ENCODE results near the gene ZNF620.
A peak's percentile ranks its signal among the peaks of the same experiment; 100 is the strongest.
"Not testable (repeated sequence)": the region's sequence is repeated elsewhere in the genome, so short reads cannot be mapped to it uniquely, and the experiment has no call there.

The ZNF620 gene

DNA sequence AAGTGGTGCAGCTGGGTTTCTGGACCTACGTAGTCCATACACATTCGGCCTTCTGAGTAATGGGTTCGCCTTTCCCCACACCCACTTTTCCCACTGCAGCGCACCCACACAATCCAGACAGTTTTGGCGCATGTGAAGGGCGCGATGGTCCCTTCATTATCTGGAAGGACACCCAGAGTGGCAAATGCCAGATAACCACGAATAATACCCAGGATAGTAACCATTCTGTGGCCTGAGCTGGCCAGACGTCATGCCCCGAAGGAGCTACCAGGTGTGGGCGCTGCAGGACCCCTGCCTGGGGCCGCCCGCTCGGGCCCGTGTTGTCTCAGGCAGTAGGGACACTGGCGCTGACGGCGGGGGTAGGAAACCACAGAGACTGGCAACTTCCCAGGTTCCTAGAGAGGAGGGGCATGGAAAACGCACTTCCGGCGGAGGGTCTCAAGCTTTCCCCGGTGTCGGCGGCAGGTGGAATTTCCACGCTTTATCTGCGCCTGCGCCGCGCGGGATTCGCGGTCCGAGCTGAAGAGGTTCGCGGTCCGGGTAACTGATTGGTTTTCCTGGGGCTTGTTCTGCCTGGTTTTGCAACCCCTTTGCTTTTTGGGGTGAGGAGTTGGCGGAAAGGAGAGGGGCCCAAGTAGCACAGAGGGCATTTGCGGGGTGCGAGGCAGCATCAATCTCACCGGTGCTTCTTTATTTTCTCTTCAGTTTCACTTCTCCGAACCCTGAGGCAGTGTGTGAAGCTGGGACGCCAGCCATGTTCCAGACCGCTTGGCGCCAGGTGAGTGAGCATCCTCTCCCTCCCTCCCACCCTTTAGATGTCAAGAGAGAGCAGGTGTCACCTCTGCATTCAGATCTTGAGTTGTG lies at the start of gene ZNF620:
Gene ZNF620, plus strand, starts transcription at position 441 of the 864 bp plus-strand sequence. Its CDS starts 314 bp downstream, at position 755.
- peak; percentile 27 to 37 for DNase-seq

DNA sequence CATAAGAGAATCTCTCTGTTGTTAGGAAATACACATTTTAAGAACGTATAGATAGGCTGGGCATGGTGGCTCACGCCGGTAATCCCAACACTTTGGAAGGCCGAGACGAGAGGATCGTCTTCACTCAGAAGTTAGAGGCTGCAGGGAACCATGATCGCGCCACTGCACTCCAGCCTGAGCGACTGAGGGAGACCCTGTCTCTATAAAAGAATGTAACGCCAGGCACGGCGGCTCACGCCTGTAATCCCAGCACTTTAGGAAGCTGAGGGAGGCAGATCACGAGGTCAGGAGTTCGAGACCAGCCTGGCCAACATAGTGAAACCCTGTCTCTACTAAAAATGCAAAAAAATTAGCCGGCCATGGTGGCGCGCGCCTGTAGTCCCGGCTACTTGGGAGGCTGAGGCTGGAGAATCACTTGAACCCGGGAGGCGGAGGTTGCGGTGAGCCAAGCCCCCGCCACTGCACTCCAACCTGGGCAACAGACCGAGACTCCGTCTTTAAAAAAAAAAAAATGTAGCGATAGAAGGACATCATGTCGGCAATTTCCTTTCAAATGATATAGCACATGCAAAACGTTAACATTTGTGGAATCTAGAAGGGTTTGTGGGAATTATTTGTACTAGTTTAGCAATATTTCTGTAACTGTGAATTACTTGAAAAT lies 49.4 kb upstream of the ZNF620 start:
- DNase-seq, result no peak

DNA sequence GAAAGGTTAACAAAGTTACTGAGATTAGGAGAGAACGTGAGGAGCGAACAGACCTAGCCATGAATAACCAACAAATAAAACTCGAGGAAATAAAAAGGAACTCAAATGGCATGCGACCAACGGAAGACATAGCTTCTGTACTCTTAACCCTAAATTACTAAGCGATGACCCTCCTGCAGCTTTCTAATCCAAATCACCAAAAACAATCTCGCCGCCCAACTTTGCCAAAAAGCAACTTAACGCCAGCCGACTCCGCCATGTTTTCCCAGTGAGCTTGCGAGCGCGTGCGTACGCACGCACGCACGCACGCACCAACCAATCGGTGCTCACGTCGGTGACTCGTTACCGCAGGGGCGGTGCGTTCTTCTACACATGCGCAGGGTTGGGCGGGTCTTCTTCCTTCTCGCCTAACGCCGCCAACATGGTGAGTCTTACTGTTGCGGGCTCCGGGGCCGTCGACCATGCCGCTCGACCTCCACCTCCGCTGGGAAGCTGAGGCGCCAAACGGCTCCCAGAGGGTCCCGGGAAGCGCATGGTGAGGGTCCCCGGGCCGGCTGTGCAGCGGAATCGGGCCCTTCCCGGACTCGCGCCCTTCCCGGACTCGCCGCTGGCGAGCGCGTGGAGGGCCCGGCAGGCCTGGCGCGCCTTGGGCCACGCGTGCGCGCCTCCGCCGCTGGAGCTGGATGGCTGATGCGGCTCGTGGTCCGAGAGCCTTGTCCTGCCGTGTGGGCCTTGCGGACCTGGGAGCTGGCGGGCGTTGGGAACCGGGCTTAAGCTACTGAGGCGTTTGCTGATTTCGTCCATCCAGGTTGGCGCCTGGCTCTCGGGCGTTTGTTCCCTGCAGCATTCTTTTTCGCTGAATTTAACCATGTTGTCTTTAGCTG lies 48.7 kb upstream of the ZNF620 start, which contains the start of gene RPL14:
Gene RPL14, plus strand, starts transcription at position 400 of the 884 bp plus-strand sequence. Its CDS starts 133 bp downstream, at position 533.
- DNase-seq, result peak; percentile 85 to 90

DNA sequence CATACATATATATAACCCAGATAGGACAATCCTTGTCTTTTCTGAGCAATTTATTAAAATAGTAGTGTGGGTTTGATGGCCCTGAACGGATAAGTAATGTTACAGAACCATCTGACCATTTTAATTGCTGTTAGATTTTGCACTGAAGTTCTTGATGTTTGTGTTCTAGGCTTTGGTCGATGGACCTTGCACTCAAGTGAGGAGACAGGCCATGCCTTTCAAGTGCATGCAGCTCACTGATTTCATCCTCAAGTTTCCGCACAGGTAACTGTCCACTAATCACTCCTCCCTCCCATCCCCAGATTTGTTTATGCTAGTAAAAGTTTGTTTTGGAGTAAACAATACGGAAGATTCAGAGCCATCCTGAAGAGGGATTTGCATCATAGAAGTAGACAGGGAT lies 47.4 kb upstream of the ZNF620 start:
- DNase-seq, result no peak

DNA sequence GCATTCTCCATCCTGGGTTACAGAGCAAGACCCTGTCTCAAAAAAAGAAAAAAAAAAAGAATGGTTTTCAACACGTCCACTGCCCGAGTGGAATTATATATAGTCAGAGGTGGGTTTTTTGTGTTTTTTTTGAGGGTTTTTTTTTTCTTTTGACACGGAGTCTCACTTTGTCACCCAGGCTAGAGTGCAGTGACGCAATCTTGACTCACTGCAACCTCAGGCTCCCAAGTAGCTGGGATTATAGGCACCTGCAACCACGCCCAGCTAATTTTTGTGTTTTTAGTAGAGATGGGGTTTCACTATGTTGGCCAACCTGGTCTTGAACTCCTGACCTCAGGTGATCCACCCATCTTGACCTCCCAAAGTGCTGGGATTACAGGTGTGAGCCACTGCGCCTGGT lies 45.4 kb upstream of the ZNF620 start:
- DNase-seq, result not testable (repeated sequence)

DNA sequence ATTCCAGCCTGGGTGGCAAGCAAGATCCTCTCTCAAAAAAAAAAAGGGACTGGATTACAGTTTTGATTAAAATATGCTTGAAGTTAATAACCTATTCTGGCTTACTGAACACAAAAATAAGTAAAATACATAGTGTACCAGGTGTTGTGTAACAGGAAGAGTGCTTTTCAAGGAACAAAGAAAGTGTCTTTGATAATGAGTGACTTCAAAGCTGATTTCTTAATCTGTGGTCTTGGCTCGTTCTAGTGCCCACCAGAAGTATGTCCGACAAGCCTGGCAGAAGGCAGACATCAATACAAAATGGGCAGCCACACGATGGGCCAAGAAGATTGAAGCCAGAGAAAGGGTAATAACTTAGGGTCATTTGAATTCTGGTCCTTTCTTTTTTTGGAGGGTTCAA lies 44.7 kb upstream of the ZNF620 start:
- DNase-seq, result no peak

DNA sequence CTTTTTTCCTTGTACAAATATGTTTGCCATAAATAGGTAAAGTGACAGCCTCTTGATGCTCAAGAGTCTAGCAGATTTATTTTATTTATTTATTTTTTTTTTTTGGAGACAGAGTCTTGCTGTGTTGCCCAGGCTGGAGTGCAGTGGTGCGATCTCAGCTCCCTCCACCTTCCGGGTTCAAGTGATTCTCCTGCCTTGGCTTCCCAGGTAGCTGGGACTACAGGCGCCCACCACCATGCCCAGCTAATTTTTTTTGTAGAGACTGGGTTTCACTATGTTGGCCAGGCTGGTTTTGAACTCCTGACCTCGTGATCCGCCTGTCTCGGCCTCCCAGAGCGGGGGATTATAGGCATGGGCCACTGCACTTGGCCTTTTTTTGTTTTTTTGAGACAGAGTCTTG lies 43.0 kb upstream of the ZNF620 start:
- not testable (repeated sequence) for DNase-seq

DNA sequence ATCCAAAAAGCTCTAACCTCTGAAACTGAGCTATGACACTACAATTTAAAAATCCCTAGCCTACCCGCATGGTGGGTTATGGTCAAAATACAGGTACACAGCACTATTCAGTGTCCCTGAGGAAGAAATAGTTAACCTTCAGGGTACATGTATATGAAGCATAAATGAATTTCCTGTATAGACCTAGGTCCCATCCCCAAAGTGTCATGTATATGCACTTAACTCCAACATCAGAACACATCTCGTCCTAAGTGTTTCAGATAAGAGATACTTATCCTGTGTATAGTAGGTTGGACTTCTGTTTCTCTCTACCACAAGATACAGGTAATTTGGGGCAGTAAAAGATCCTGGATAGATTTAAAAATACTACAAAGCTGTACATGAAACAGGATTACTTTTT lies 42.3 kb upstream of the ZNF620 start:
- no peak for DNase-seq

DNA sequence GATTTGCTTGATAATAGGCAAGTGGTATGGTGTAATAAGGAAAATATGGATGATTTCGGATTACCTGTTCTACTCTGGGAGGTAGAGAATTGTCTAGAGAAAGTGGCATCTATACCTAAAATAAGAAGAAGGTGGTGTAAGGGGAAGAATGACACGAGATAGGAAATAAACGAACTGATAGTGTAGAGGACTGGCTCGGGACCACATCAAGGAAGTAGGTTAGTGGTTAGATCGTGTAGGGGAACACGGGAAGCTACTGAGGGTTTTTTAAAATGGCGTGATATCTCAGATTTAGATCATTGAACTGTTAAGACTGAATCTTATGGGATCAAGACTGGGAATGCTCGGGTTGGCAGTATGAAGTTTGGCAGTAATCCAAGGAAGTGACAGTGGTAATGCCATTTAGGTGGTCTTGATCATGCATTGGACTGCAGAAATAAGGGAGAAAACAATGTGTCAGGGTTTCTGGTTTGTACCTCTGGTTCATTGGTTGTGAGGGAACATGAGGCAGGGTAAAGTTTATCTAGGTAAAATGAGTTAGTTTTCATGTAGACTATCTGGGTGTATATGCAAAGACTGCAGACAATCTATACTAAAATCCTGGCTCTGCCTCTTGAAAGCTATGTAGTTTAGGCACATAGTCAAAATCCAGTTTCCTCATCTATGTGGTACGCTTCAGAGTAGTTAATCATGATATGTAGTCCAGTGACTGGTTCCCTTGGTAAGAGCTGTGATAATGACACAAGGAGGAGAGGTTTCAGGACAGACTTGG lies 41.3 kb upstream of the ZNF620 start:
- DNase-seq, result no peak

DNA sequence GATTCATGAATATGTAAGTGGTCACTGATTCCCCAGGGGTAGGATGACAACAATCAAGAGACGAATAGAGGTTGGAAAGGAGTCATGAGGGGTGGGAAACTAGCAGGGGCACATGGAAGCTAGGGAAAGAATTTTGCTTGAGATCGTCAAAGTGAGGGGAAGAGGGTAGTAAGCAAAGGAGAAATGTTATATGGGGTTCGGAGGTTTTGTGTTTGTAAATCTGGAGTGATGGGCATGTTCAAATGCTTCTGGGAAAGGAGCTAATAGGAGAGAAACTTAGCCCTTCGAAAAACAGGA lies 40.8 kb upstream of the ZNF620 start:
- DNase-seq, result no peak

DNA sequence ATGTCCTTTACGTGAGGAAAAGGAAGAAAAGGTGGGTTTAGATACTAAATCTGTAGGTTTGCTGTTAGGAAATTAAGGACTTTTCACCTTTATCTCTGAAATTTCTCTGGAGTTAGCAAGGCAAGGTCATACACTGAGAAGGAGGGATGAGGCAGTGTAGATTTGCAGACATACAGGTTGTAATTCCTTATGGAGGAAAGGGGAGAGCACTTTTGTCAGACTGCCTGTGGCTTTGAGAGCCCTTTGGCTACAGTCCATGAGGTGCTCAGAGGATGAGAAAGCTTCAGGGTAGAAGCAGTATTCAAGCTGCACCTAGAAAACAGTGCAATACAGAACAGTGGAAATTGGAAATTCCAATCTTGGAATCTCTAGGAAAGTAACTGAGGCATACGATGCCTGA lies 40.4 kb upstream of the ZNF620 start:
- no peak for DNase-seq

DNA sequence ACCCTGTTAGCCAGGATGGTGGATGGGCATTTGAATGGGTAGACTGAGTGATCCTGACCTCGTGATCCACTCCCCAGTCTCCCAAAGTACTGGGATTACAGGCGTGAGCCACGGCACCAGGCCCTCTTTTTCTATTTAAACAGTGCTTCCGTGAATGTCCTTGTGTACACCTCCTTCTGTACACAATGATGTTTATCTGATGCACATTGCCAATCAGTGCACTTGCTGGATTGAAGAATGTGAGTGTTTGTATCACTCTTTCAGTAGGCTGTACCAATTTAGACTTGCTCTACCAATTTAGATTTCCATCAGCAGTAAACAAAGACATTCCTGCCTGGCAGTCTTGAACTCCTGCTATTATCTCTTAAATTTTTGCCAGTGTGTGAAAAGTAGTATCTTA lies 37.8 kb upstream of the ZNF620 start:
- no peak for DNase-seq

DNA sequence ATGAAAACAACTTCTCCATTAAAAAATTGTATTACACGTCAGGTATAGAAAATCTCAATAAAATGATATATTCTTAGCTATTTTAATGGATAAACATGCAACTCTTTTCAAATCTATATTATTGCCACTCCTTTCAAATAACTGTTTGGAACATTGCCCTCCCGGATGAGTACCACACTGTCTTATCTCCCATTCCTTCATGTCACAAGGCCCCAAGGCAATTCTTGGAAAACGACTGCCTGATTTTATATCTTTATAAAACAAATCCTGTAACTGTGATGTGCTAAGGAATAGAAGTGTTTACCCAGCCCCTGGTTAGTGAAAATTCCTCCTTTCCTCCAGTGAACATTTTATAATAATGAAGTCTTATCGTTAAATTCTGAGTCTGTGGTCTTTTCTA lies 35.1 kb upstream of the ZNF620 start:
- DNase-seq, result no peak

DNA sequence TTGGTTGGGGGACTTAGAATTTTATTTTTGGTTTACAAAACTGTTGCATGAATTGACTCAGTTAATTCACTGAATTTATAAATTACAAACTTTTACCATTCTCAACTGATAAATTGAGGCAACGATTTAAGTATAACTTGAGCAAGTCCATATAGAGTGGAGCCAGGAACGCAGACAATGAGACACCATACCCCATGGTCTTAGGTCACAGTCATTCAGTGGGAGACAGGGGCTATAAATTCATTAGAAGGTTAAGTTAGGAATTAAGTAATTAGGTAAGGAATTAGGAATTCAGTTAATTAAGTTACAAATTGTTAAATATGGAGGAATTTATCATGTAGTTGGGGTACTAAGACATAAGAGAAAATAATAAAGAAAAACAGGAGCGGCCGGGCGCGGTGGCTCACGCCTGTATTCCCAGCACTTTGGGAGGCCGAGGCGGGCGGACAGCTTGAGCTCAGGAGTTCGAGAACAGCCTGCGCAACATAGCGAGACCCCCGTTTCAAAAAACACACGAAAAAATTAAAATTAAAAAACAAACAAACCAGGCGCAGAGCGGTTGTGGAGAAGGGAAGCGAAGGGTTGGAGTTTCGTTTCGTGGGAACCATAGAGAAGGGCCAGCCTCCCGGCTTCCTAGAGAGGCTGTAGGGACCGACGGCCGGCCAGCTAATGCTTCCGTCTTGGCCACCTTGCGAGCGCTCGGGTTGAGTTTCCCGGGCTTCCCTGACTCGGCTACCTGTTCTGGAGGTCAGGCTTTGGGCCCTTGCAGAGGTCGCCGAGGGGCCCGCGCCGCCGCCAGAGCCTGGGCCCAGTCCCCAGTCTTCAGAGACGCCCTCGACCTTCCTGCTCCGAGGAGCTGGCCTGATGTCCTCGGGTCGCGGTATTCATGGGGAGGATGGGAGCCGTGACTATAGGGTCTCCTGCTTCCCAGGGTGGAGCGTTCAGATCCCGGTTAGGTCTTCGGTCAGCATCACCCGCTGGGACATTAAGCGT lies 29.1 kb upstream of the ZNF620 start, which contains the start of gene ZNF619:
Gene ZNF619, plus strand, starts transcription at position 645 of the 993 bp plus-strand sequence. CDS start 858 bp downstream, outside the sequence.
- peak in 1 of 2 donors; percentile 37 for DNase-seq

DNA sequence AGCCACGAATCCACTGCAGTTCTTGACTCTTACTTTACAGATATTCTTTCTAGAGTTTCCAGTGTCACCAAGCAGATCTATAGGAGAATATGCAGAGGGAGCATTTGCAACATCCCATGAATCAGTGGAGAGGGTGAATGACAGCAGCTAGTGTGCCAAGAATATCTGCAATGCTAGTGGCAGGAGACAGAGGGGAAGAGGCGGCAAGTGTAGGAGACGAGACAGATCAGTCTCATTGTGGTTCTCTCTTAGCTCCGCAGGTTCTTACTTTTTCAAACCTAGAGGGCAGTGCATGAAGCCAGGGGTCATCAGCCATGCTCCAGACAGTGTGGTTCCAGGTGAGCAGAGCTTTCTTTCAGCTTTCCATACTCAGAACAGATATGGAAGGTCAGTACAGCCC lies 28.2 kb upstream of the ZNF620 start:
- DNase-seq, result no peak

DNA sequence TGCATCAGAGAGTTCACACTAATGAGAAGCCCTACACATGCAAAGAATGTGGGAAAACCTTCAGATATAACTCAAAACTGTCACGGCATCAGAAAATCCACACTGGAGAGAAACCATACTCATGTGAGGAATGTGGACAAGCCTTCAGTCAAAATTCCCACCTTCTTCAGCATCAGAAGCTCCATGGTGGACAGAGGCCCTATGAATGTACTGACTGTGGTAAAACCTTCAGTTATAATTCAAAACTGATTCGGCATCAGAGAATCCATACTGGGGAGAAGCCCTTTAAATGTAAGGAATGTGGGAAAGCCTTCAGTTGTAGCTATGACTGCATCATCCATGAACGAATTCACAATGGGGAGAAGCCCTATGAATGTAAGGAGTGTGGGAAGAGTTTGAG lies 18.7 kb upstream of the ZNF620 start:
- DNase-seq, result no peak

DNA sequence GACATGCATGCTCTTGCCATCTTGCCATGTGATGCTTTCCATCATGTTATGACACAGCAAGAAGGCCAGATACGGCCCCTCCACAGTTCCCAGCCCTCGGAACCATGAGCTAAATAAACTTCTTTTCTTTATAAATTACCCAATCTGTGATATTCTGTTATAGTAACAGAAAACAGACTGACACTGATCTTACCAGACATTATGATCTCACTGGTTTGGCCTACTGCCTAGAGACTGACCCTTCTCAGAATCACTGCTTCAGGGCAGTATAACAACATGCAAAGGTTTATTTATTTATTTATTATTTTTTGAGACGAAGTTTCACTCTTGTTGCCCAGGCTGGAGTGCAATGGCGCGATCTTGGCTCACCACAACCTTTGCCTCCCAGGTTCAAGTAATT lies 14.9 kb upstream of the ZNF620 start:
- no peak for DNase-seq

DNA sequence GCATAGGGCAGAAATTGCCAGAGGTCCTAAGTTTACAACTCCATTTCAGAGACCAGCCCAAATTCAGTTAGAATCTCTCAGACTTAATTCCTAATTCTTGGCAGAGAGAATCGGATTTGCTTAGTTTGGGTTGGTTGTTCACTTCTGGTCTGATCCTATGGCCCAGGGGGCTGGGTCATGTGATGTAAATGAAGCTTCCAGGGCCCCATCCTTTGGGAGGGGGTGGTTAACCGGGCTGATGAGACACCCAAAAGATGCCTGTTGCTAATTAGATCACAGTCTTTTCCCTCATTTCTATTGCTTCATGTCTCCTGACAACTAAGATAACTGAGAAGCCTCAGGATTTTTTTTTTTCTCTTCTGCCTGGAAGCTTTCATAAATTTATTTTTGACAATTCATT lies 11.1 kb upstream of the ZNF620 start:
- no peak for DNase-seq

DNA sequence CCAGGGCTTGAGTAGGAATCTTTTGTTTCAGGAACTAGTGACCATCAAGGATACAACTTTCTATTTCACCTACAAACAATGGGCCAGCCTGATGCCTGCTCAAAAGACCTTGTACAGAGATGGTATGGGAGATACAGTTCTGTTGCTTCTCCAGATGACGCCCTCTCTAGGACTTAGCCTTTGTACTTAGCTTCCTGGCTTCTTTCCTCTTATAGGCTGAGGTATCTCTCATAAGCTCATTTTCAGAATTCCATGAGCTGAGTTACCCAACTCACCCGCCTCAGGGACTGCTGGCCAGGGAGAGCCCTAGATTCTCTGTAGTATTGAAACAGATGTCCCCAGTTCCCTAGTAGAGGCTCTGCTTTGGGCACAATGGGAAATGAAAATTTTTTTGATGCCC lies 8.6 kb upstream of the ZNF620 start:
- DNase-seq, result no peak

DNA sequence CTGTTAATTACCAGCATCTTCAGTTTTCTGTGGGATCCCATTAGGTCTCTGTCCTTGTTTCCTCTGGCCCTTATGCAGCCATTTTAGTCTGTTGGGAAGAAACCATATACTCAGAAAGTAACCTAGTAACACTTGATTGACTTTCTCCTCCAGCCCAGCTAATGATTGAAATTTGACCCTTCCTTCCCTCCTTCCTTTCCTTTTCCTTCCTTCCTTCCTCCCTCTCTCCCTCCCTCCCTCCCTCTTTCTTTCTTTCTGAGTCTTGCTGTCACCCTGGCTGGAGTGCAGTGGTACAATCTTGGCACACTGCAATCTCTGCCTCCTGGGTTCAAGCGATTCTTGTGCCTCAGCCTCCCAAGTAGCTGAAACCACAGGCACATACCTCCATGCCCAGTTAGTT lies 5.9 kb upstream of the ZNF620 start:
- no peak for DNase-seq

DNA sequence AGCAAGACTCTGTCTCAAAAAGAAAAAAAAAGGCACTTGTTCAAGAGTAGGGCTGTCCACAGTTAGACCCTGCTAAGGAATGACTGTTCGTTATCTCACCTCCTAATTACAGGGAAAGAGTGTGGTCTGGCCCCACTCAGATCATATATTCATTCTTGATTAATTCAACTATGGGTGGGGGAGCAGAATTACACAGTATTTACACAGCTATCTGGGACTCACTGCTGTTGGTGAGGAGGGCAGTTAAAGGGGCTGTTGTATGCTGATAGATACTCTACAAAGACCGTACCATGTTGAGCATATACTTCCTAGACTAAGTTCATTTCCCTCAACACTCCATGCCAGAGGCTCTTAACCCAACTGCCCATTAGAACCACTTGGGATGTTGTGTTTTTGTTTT lies 3.8 kb upstream of the ZNF620 start:
- DNase-seq, result no peak

All from stimulated activated CD4-positive, alpha-beta T cell treated with anti-CD3 and anti-CD28 coated beads, Interleukin-2, amount 100 ng/mL, for 48 hours (primary cell).